Measurements from ENCODE around the gene ARHGEF26.
"Not testable (repeated sequence)": the region's sequence is repeated elsewhere in the genome, so short reads cannot be mapped to it uniquely, and the experiment has no call there.

Gene ARHGEF26, protein sequence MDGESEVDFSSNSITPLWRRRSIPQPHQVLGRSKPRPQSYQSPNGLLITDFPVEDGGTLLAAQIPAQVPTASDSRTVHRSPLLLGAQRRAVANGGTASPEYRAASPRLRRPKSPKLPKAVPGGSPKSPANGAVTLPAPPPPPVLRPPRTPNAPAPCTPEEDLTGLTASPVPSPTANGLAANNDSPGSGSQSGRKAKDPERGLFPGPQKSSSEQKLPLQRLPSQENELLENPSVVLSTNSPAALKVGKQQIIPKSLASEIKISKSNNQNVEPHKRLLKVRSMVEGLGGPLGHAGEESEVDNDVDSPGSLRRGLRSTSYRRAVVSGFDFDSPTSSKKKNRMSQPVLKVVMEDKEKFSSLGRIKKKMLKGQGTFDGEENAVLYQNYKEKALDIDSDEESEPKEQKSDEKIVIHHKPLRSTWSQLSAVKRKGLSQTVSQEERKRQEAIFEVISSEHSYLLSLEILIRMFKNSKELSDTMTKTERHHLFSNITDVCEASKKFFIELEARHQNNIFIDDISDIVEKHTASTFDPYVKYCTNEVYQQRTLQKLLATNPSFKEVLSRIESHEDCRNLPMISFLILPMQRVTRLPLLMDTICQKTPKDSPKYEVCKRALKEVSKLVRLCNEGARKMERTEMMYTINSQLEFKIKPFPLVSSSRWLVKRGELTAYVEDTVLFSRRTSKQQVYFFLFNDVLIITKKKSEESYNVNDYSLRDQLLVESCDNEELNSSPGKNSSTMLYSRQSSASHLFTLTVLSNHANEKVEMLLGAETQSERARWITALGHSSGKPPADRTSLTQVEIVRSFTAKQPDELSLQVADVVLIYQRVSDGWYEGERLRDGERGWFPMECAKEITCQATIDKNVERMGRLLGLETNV

DNA sequence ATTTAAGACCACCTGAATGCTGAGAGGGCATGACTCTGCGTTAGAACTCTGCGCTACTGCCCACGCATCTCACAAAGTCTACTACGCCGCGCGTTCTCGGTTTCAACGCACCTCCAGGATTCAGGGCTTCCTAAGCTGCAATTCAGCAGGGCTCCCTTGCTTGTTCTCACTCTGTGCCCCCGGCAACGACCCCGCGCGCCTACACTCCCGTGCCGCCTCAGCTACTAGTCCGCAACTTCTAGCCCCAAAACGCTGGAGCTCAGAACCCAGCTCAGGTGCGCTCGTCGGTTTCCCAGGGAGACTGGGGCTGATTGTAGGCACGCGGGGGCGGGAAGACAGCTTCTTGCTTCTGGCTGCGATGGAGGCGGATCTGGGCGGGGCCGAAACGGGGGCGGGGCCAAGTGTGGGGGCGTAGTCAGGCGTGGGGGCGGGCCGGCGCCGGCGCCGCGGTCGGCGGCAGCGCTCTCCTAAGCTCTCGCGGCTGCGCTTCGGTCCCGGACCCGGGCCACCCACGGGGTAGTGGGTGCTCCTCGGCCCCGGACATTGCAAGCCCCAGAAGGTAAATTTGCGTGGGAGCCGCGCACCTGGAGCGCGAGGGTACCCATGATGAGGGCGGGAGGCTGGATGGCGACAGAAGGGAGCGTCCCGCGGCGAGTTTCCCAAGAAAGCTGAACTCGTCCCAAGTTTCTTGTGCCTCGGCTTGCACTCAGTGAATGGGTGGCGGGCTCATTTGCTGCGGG lies at the start of gene ARHGEF26:
TSS of gene ARHGEF26 (plus strand) at position 430 of the 740 bp plus-strand sequence. CDS start 603 bp downstream, outside the sequence.
- peak; percentile 72 for DNase-seq

GRCh38 chr3:154074966-154075365 lies 46.2 kb upstream of the ARHGEF26 start:
- no peak for DNase-seq

DNA sequence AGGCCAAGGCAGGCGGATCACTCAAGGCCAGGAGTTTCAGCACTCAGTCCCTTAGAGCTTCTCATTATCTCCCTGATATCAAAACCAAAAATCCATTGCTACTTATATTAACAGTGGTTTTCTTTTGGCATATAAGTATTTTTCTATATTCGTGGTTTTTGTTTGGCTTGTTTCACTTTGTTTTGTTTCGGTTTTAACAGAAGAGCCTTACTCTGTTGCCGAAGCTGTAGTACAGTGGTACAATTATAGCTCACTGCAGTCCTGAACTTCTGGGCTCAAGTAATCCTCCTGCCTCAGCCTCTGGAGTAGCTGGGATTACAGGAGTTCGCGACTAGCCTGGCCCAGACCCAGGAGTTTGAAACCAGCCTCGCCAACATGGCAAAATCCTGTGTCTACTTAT lies 42.5 kb upstream of the ARHGEF26 start:
- no peak for DNase-seq

GRCh38 chr3:154081305-154081704 lies 39.9 kb upstream of the ARHGEF26 start:
- DNase-seq: no peak

GRCh38 chr3:154085071-154085470 lies 36.1 kb upstream of the ARHGEF26 start:
- no peak for DNase-seq

GRCh38 chr3:154085799-154086198 lies 35.4 kb upstream of the ARHGEF26 start:
- no peak for DNase-seq

- no peak for DNase-seq
These were observed 34.9 kb upstream of the ARHGEF26 start for GRCh38 chr3:154086286-154086685.

GRCh38 chr3:154087756-154088480 lies 33.3 kb upstream of the ARHGEF26 start:
- not testable (repeated sequence) for DNase-seq

DNA sequence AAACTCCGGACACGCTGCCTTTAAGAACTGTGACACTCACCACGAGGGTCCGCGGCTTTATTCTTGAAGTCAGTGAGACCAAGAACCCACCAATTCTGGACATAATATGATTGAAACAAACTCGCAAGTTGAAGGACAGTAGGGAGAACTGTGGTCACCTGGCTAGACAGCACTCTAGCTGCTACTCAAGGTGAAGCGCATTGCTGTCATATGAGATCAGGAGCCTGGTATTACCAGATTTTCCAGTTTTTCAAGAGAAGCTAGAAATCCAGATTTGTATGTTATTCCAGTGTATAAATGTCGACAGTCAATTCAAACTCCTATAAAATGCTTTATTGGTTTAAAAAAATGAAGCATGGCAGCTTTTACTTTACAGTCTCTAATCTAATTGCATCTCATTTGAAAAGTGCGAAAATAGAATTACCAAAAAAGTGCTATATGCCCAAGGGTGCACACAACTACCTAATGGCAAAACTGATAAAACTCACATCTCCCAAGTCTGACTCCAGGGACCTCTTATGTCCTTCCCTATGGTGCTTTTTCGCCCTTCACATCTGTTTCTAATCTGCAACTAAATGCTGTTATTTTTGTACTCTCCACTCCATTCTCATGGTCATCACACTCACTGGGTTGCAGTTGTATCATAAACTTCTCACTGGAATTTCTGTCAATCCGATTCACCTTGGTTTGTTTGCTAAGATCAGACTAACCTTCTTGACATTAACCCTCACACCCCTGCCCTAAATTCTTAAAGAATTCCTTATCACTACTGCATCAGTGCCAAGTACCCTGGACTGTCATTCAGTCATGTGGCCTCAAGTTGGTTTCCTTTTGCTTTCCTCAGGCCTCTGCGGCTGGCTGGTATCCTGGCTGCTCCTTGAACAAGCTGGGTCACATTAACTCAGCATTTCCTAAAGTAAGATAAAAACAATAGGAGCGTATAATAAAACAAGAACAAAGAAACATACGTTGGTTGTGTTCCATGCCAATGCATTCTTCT lies 31.5 kb upstream of the ARHGEF26 start:
- DNase-seq: no peak

DNA sequence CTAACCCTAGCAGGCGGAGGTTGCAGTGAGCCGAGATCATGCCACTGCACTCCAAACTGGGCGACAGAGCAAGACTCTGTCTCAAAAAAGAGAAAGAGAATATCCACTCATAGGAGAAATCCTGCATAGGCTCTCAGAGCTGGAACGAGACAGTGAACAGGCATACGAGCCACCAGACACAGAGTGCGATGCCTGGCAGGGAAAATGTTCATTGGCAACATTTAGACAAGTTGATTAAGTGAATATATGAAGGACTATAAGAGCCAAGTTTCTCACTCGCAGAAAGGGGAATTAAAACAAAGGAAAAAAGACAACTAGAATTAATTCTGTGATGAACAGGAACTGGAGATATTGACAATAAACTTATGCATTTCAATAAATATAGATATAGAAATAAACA lies 27.1 kb upstream of the ARHGEF26 start:
- DNase-seq: no peak

DNA sequence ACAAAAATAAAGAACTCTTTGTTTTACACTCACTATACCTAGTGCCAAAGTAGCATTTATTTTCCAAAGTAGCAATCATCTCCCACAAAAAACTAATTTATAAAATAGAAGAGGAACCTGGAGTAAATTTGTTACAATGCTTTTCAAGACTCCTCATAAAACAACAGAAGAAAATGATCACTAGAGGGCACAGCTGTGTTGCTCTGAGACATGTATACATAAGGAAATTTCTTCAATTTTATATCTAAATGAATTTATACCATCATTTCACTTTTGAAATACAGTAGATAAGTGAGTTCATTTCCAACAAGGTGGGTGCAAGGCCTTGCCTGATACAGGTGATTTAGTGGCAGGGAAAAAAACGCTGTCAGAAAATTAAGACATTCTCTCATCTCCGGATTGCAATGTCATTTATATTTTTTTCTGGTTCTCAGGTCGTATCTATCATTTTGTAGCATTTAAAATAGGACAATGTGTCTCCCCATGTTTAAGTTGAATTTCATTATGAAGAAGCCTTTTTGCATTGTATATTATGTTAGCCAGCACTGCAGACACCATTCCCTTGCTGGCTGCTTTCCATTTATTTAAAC lies 25.3 kb upstream of the ARHGEF26 start:
- DNase-seq: peak; percentile 18

DNA sequence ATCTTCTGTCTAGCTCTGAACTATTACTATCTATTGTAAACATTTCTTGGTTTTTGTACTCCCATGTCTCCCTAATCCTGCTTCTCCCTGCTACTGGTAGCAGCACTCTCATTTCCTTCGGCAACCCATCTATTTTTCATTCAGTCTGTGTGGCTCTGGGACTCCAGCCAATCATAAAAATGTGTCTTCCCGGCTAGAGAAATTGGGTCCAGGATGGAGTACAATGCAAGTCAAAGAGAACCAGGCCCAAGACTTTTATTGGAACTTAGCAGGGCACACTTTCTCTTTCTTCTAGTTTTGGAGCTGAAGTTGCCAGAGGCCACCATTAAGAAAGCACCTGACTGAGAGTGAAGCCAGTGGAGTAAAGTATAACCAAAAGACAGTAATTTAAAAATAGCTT lies 22.8 kb upstream of the ARHGEF26 start:
- no peak for DNase-seq

- no peak for DNase-seq
These were observed 20.6 kb upstream of the ARHGEF26 start for GRCh38 chr3:154100556-154100955.

GRCh38 chr3:154101250-154101649 lies 19.9 kb upstream of the ARHGEF26 start:
- DNase-seq: no peak

GRCh38 chr3:154102225-154102624 lies 19.0 kb upstream of the ARHGEF26 start:
- DNase-seq: no peak

DNA sequence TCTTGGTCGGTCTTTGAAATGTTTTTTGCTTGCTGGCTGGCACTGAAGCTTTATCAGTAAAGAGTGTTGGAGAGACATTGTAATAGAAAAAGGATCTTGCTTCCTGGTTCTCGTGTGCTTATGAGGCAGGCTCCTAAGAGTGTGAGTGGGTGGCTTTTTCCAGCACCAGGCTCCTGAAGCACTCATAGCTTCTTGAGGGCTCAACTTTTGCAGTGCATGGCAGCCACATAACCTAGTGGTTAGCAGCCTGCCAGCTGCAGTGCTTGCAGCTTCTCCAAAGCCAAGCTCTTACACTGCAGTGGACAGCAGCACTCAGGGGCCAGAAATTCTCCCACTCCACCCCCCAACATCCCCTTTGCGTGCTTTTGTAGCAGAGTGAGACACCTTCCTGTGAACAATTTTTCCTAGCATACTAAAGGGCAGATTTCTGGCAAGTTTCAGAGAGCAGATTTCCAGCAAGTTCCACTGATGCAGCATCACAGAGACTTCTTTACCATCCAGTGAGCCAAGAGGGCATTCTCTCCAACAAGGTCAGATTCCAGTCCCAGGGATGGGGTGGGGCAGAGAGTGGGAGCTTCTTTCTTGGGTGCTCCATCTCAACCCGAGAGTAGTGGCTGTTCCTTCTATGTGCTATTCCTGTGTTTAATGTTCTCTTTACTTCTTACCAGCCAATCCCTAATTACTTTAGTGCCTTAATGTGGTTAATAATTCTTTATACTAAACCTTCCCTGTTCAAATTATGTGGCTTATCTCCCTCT lies 15.8 kb upstream of the ARHGEF26 start:
- no peak for DNase-seq

DNA sequence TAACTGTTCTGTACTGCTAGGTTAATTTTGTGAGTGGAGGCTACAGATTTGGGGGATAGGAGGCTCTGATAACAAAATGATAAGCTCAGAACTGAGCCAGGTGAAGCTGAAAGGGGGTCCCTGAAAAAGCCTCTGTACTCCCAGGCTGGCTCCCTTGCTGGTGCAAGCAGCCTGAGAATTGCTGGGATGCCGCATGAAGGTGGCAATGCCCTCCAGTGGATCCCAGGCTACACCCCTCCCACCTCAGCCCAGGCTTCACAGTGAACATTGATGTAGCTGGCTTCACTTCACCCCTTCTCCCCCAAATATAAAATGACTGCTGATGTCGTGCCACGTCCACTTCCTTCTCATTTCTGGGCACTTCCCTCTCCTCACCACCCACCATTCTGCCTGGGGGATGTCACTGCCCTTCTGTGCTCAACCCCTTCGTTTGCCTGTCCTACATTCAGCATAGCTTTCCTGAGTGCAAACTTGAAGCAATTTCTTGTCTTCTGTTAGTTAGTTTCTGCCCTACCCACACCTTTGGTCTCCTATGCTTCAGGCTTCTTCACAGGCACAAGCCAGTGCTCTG lies 9.7 kb upstream of the ARHGEF26 start:
- no peak for DNase-seq

DNA sequence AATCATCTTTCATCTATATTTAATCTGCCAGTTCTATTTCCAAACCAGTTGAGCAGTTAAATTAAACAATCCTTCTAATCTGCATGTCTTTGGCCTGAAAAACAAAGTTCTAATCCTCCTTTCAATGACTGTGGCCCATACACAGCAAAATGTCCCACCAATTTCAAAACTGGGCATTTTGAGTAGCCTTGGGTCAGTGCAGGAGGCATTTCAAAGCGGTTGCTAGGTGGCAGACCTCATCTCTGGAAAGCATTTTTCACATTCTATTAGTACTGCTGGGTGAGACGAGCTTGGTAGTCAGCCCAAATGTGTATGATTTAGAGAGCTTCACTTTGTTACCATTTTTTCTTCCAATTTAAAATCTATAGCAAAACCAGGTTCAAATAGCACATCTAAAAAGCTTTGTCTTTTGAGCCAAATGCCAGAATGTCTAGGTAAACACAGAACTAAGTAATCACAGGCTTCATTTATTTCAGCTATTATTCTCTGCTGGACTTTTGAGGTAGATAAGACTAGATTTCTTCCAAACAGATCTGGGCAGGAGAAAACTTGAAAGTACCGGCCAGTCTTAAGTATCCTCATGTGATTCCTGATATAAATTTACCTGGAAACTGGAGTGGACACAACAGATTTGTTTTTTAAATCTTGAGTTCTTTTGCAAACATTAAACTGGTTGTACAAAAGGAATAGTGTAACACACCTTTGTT lies 8.9 kb upstream of the ARHGEF26 start:
- DNase-seq: no peak

- DNase-seq: no peak
These were observed 7.6 kb upstream of the ARHGEF26 start for GRCh38 chr3:154113609-154114008.

Measured in kidney glomerular epithelial cell (primary cell).